Measurements from ENCODE around the gene IPO4. TPM values are rescaled to one million over a fixed set of nuclear protein-coding genes. Genes with fewer than 3 reads are reported as not detected.

The IPO4 gene
- total RNA-seq, 4 donors from 2014 or later, result 35.7 to 73.2 (median 55.4) TPM

DNA sequence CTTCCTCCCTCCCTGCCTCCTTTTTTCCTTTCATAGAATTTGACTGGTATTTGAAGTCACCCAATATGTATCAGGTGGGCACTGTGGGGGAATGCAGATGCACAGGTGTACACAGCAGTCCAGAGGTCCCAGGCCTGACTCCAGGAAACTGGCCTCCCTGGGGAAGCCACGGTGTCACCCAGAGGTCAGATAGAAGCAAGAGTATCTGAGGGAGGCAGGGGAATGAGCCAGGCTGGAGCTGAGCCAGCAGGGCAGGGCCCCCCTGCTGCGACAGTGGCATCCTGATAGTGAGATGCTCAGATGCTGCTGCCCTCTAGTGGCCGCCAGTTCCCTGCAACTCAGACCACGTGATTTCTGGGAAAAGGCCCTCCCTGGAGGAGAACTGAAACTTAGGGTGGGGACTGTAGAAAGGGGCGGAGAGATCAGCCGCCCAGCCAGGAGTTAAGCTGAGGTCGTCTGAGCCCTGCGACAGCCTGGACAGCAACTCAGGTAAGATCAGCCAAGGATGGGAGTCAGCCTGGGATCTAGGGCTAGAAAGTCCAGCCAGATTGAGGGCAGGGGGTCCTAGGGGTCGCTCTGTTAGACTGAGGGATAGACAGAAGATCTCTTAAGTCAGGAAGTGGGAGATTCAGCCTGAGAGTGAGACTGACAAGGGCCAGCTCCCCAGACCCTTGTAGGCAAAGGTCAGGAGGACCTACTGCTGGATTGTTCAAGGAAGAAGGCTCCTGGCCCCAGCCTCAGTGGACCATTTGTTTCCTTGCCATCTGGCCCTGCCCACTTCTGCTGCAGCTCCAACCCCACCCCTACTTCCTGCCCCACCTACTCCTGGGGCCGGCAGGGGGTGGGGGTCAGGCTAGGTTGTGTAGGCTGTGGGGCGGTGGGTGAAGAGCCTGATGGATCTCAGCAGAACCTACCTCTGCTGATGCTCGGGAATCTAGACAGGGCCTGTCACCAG is 27.5 kb downstream of the IPO4 start, which contains the start of gene IRF9:
TSS of gene IRF9 (plus strand) at position 416 of the 955 bp plus-strand sequence. CDS start 880 bp downstream, outside the sequence.
- intact Hi-C loops (cut with DNase I; ENCODE audit: low total_unique reads) (loop anchor here (1.0 to 10.0 kb wide), 6 partner anchors 14 to 134 kb away; partner anchors contain the start of genes DCAF11, DHRS1, IPO4 and NOP9), in situ Hi-C loops (cut with MboI; ENCODE audit: low sequenced_read_pairs in 4 of 4) (loop anchor here in 1 of 4 donors (5.0 kb wide), 1 partner anchor 104 kb away; no protein-coding TSS in a partner anchor)
- DNase-seq, result peak; percentile 84 to 94

GRCh38 chr14:24160499-24160849 is 28.1 kb downstream of the IPO4 start:
- Histone ChIP-seq H3K9me3 (no peaks in the 10 kb centered on the region), H3K36me3 (peaks cover 0 to 74% of the 10 kb centered on the region in 2 donors), H3K27me3 (no peaks in the 10 kb centered on the region), H3K4me1 (peaks cover 23 to 30% of the 10 kb centered on the region in 2 donors), H3K4me3 (no peak overlapping the region), H3K27ac (peak overlapping the region; percentile 85 to 90 (median 89))
- intact Hi-C loops (cut with DNase I; ENCODE audit: low total_unique reads) (loop anchor here (2.0 to 10.0 kb wide), 4 partner anchors 46 to 134 kb away; partner anchors contain the start of genes DCAF11, DHRS1, NOP9 and NRL), in situ Hi-C loops (cut with MboI; ENCODE audit: low sequenced_read_pairs in 4 of 4) (loop anchor here in 1 of 4 donors (5.0 kb wide), 1 partner anchor 103 kb away; no protein-coding TSS in a partner anchor)
- DNase-seq, result no peak
- TF ChIP-seq CTCF (IDR thresholded peaks at IDR 0.05 in 4 of 5, conservative IDR thresholded peaks at IDR 0.05 in 1 of 5), result no peak
- TF ChIP-seq POLR2A (IDR thresholded peaks at IDR 0.05), result no peak
- no peak for ATAC-seq

More for the DNA sequence above, 27.5 kb downstream of the IPO4 start, which contains the start of gene IRF9:
- peak within 1 kb of the TSS; percentile 85 to 90 (median 89) for H3K27ac ChIP-seq
- peaks cover 23 to 30% of the 10 kb centered on the region in 2 donors for H3K4me1 ChIP-seq
- peak; percentile 96 to 97 for ATAC-seq
- peaks cover 0 to 74% of the 10 kb centered on the region in 2 donors for H3K36me3 ChIP-seq
- no peaks in the 10 kb centered on the region for H3K9me3 ChIP-seq
- no peaks in the 10 kb centered on the region for H3K27me3 ChIP-seq
- TF ChIP-seq POLR2A (IDR thresholded peaks at IDR 0.05), result peak; percentile 14 to 49
- peak; percentile 90 to 95 (median 94) for TF ChIP-seq CTCF (IDR thresholded peaks at IDR 0.05 in 4 of 5, conservative IDR thresholded peaks at IDR 0.05 in 1 of 5)
- peak within 1 kb of the TSS; percentile 63 to 70 (median 66) for H3K4me3 ChIP-seq

DNA sequence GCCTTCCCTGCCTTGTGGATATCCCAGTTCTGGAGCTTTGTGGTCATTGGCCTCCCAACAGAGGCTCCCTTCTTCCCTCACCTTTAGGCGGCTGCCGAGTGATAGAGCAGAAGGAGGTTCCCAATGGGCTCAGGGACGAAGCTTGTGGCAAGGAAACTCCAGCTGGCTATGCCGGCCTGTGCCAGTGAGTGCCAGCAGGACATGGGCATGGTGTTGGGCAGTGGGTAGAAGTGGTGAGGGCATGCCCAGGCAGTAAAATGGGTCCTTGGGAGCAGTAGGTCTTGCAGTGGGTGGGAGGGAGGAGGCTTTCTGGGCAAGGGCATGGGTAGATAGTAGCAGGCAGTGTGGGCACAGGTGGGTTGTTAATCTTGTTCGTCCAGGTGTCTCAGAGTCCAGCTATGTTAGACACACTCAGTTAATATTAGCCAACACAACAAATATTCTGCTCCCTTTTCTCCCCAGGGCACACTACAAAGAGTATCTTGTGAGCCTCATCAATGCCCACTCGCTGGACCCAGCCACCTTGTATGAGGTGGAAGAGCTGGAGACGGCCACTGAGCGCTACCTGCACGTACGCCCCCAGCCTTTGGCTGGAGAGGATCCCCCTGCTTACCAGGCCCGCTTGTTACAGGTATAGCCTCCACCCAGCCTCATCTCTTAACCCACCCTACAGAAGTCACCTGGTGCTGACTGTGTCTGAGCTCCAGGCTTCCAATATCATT is 28.7 kb downstream of the IPO4 start:
- intact Hi-C loops (cut with DNase I; ENCODE audit: low total_unique reads) (loop anchor here (2.0 to 10.0 kb wide), 4 partner anchors 45 to 135 kb away; partner anchors contain the start of genes DCAF11, DHRS1, NOP9 and NRL), in situ Hi-C loops (cut with MboI; ENCODE audit: low sequenced_read_pairs in 4 of 4) (loop anchor here in 1 of 4 donors (5.0 kb wide), 1 partner anchor 103 kb away; no protein-coding TSS in a partner anchor)
- H3K4me1 ChIP-seq, result peaks cover 23 to 30% of the 10 kb centered on the region in 2 donors
- no peak for TF ChIP-seq POLR2A (IDR thresholded peaks at IDR 0.05)
- no peak for TF ChIP-seq CTCF (IDR thresholded peaks at IDR 0.05 in 4 of 5, conservative IDR thresholded peaks at IDR 0.05 in 1 of 5)
- no peak overlapping the region for H3K4me3 ChIP-seq
- peaks cover 0 to 74% of the 10 kb centered on the region in 2 donors for H3K36me3 ChIP-seq
- no peaks in the 10 kb centered on the region for H3K27me3 ChIP-seq
- no peak for DNase-seq
- peak overlapping the region; percentile 85 to 90 (median 89) for H3K27ac ChIP-seq
- H3K9me3 ChIP-seq, result no peaks in the 10 kb centered on the region
- ATAC-seq, result no peak

GRCh38 chr14:24157331-24157730 is 31.3 kb downstream of the IPO4 start:
- Histone ChIP-seq H3K27me3 (no peaks in the 10 kb centered on the region), H3K36me3 (peaks cover 0 to 68% of the 10 kb centered on the region in 2 donors), H3K4me1 (peaks cover 12 to 19% of the 10 kb centered on the region in 2 donors), H3K9me3 (no peaks in the 10 kb centered on the region), H3K4me3 (no peak overlapping the region), H3K27ac (no peak overlapping the region)
- ATAC-seq (no peak), DNase-seq (no peak)
- TF ChIP-seq CTCF (IDR thresholded peaks at IDR 0.05 in 4 of 5, conservative IDR thresholded peaks at IDR 0.05 in 1 of 5), result no peak
- intact Hi-C loops (cut with DNase I; ENCODE audit: low total_unique reads), result no loop called here
- in situ Hi-C loops (cut with MboI; ENCODE audit: low sequenced_read_pairs in 4 of 4), result no loop called here
